K562 (cell line): ENCODE measurements around the gene MORC4. TPM values are rescaled to one million over a fixed set of nuclear protein-coding genes. Genes with fewer than 3 reads are reported as not detected.

Experiments used
- ATAC-seq: fragments of 200-7000 bp; cut with Tn5 transposase; 3 replicates; pipeline ENCODE4 v1.9.1; 2020; ENCODE audit warnings: moderate library complexity
- BruUV-seq: library from RNA; stranded (reverse); fragments of 400-500 nt; replicated peaks from 2 replicates; lab custom pipeline; 2021; lab: Mats Ljungman, UMichigan
- CTCF ChIA-PET: fragments of 300-600 bp; formaldehyde crosslinking; extraction: SDS; loops from one replicate; lab custom pipeline; 2021; ENCODE audit warnings: low intra/inter-chr PET ratio; lab: Yijun Ruan, JAX
- POLR2A ChIA-PET: fragments of 300-600, 350-650 bp; sonication (Branson Sonifier 250); formaldehyde crosslinking; extraction: SDS; loops from one replicate; lab custom pipeline; 2021; ENCODE audit warnings: antibody characterized with exemption, inconsistent platforms; lab: Yijun Ruan, JAX
- DNase-seq, 4 experiments: peaks; one replicate each; pipeline versions ENCODE4 v3.0.0 to v3.0.0-alpha.2; 2011 to 2018; ENCODE audit warnings: low spot score in 3 of 4, mixed read lengths in 3 of 4; ENCODE audit errors: extremely low read depth in 1 of 4
- FAIRE-seq: peaks from 2 replicates; lab custom pipeline; 2011; peaks lifted over from hg19 to GRCh38; lab: Jason Lieb, UNC
- H2AFZ ChIP-seq: 2 replicates; pipeline ENCODE4 v1.6.0; 2011; ENCODE audit warnings: low read depth, low read length, control low read depth, inconsistent platforms
- H3K27ac ChIP-seq: fragments of 200-600 bp; 3 replicates; pipeline ENCODE4 v1.8.0; 2011; ENCODE audit warnings: low read depth, mild to moderate bottlenecking, control low read depth, inconsistent platforms, low read length, moderate library complexity, mixed read lengths; ENCODE audit errors: extremely low read depth
- H3K27me3 ChIP-seq, 2 experiments: fragments of 300-600 bp in 1 of 2; 2 replicates in 1 of 2; 3 replicates in 1 of 2; pipeline versions ENCODE4 v1.6.0 to v1.8.0; 2011; ENCODE audit warnings: inconsistent platforms in 2 of 2, low read length in 2 of 2, mild to moderate bottlenecking in 1 of 2, mixed read lengths in 1 of 2, moderate library complexity in 1 of 2; ENCODE audit not compliant: control insufficient read depth in 2 of 2, insufficient read depth in 2 of 2
- H3K36me3 ChIP-seq: fragments of 300-600 bp; 3 replicates; pipeline ENCODE4 v1.8.0; 2011; ENCODE audit warnings: mild to moderate bottlenecking, low read length, inconsistent platforms; ENCODE audit not compliant: control insufficient read depth, insufficient read depth
- H3K4me1 ChIP-seq, 2 experiments: fragments of 200-600 bp in 1 of 2; replicated peaks in 1 of 2; 2 replicates in 1 of 2; 3 replicates in 1 of 2; pipeline versions ENCODE4 v1.5.1 to v1.8.0; 2011; ENCODE audit warnings: inconsistent platforms in 2 of 2, low read length in 2 of 2, mild to moderate bottlenecking in 1 of 2, mixed read lengths in 1 of 2, moderate library complexity in 1 of 2; ENCODE audit not compliant: control insufficient read depth in 2 of 2, insufficient read depth in 2 of 2
- H3K4me2 ChIP-seq: 2 replicates; pipeline ENCODE4 v1.6.1; 2011; ENCODE audit warnings: low read length, control low read depth, inconsistent platforms, mixed read lengths; ENCODE audit not compliant: insufficient read depth
- H3K4me3 ChIP-seq: fragments of 200-600 bp; sonication (generic), shearing (Covaris generic); 2 replicates; pipeline ENCODE4 v1.5.1; 2016; ENCODE audit warnings: control low read depth, inconsistent platforms
- H3K79me2 ChIP-seq: fragments of 200-600 bp; 3 replicates; pipeline ENCODE4 v1.8.0; 2011; ENCODE audit warnings: low read length, inconsistent platforms; ENCODE audit not compliant: control insufficient read depth, insufficient read depth
- H3K9ac ChIP-seq, 2 experiments: 2 replicates each; pipeline versions ENCODE4 v1.6.0 to v1.6.1; 2011; ENCODE audit warnings: low read depth in 2 of 2, low read length in 2 of 2, control low read depth in 1 of 2, inconsistent platforms in 1 of 2, mild to moderate bottlenecking in 1 of 2, mixed read lengths in 1 of 2; ENCODE audit not compliant: insufficient read depth in 1 of 2
- H3K9me1 ChIP-seq: one replicate; pipeline ENCODE4 v1.6.0; 2011; ENCODE audit warnings: inconsistent platforms, mild to moderate bottlenecking, low read length, moderate library complexity; ENCODE audit not compliant: control insufficient read depth, insufficient read depth
- H3K9me3 ChIP-seq: replicated peaks from 2 replicates; pipeline ENCODE4 v1.5.1; 2011; ENCODE audit warnings: low read depth, low read length, inconsistent platforms; ENCODE audit not compliant: control insufficient read depth, insufficient read depth
- H4K20me1 ChIP-seq: replicated peaks from 2 replicates; pipeline ENCODE4 v1.6.1; 2011; ENCODE audit warnings: low read length, inconsistent platforms, mixed read lengths; ENCODE audit not compliant: control insufficient read depth, insufficient read depth
- ATF7 ChIP-seq: fragments of 450-650 bp; IDR thresholded peaks from 2 replicates; pipeline ENCODE4 v1.7.1; 2014; ENCODE audit warnings: mild to moderate bottlenecking, moderate library complexity
- CBFA2T3 ChIP-seq: fragments of 450-650 bp; IDR thresholded peaks from 2 replicates; pipeline ENCODE4 v1.6.1; 2017
- CHD1 ChIP-seq: fragments of 200-600 bp; sonication (generic); IDR thresholded peaks from one replicate; pipeline ENCODE4 v1.6.1; 2012; ENCODE audit warnings: mild to moderate bottlenecking, moderate library complexity, low read length, inconsistent platforms
- EP400 ChIP-seq: fragments of 450-650 bp; IDR thresholded peaks from 2 replicates; pipeline ENCODE4 v1.6.1; 2017; ENCODE audit warnings: antibody characterized with exemption, mild to moderate bottlenecking, moderate library complexity
- MCM5 ChIP-seq: fragments of 450-650 bp; IDR thresholded peaks from 2 replicates; pipeline ENCODE4 v1.6.1; 2016; ENCODE audit warnings: low read depth
- MYBL2 ChIP-seq, 2 experiments: fragments of 450-650 bp in 1 of 2; sonication (generic) in 1 of 2; formaldehyde crosslinking in 1 of 2; IDR thresholded peaks; 2 replicates each; pipeline versions ENCODE4 v1.6.1 to v1.8.1; 2017 to 2022; ENCODE audit warnings: borderline replicate concordance in 1 of 2, inconsistent platforms in 1 of 2, low read depth in 1 of 2, mild to moderate bottlenecking in 1 of 2, missing genetic modification reagents in 1 of 2, moderate library complexity in 1 of 2
- PYGO2 ChIP-seq: fragments of 450-650 bp; IDR thresholded peaks from 2 replicates; pipeline ENCODE4 v1.6.1; 2016; ENCODE audit warnings: mild to moderate bottlenecking, missing genetic modification characterization, moderate library complexity, missing compliant biosample characterization
- SP2 ChIP-seq: IDR thresholded peaks from 2 replicates; pipeline ENCODE4 v1.6.1; 2011; ENCODE audit warnings: mild to moderate bottlenecking, low read depth, low read length, moderate library complexity; ENCODE audit not compliant: poor library complexity, severe bottlenecking; ENCODE audit errors: extremely low read depth
- ZC3H8 ChIP-seq: fragments of 450-650 bp; IDR thresholded peaks from 2 replicates; pipeline ENCODE4 v1.6.1; 2017
- ZNF146 ChIP-seq: IDR thresholded peaks from one replicate; pipeline ENCODE4 v1.6.1; 2018; ENCODE audit warnings: missing compliant biosample characterization; ENCODE audit not compliant: unreplicated experiment
- ZNF263 ChIP-seq: sonication (generic); formaldehyde crosslinking; IDR thresholded peaks from 2 replicates; pipeline ENCODE4 v1.8.0; 2022; ENCODE audit warnings: mild to moderate bottlenecking, missing genetic modification reagents, borderline replicate concordance
- ZNF586 ChIP-seq: fragments of 450-650 bp; formaldehyde crosslinking; conservative IDR thresholded peaks from 2 replicates; pipeline ENCODE4 v1.4.0; 2020; ENCODE audit warnings: mild to moderate bottlenecking, moderate library complexity
- ZNF778 ChIP-seq: fragments of 450-650 bp; formaldehyde crosslinking; IDR thresholded peaks from 2 replicates; pipeline ENCODE4 v1.4.0; 2020; ENCODE audit warnings: mild to moderate bottlenecking, moderate library complexity
- WGBS: fragments of 100-300 bp; shearing (Covaris generic); methylation state at CpG from one replicate; pipeline ENCODE4 v1.1.6; 2016; ENCODE audit warnings: low coverage, mixed read lengths; ENCODE audit not compliant: insufficient coverage; ENCODE audit errors: missing lambda C conversion rate; 5-methylcytosine and 5-hydroxymethylcytosine counted together
- in situ Hi-C: fragments of 300-500 bp; cut with MboI; formaldehyde crosslinking; loops from 4 replicates; pipeline ENCODE4 v1.15.0; 2018; ENCODE audit warnings: inconsistent platforms, mixed read lengths
- intact Hi-C: fragments of 100-400 bp; cut with micrococcal nuclease; formaldehyde crosslinking; loops from 2 replicates; pipeline ENCODE4 v1.14.2; 2022
- polyA plus RNA-seq, 8 experiments: library from polyadenylated mRNA; depleted of rRNA in 4 of 8; stranded (reverse) in 5 of 8; unstranded in 3 of 8; fragments of >200 nt; fragmentation: Nextera tagmentation in 2 of 8; fragmentation: Illumina TruSeq in 1 of 8; extraction: Ambion mirVana in 2 of 8; extraction: Trizol in 1 of 8; gene quantifications; 2 replicates each; pipeline versions ENCODE4 v1.2.1 to v1.2.3, GENCODE V29; 2011 to 2014; ENCODE audit warnings: inconsistent platforms in 1 of 8, missing spikeins in 1 of 8
- total RNA-seq, 7 experiments: library from RNA; depleted of rRNA in 6 of 7; stranded (reverse); fragments of >200 nt in 6 of 7; fragmentation: Illumina TruSeq in 2 of 7; extraction: Trizol in 2 of 7; gene quantifications; 2 replicates each; pipeline versions ENCODE4 v1.2.1 to v1.2.3, GENCODE V29; 2011 to 2021; ENCODE audit warnings: low replicate concordance in 1 of 7
- TF ChIP-seq, protein P1 (sequence below): fragments of 450-650 bp; IDR thresholded peaks from 2 replicates; pipeline ENCODE4 v1.6.1; 2016; ENCODE audit warnings: mild to moderate bottlenecking
- TF ChIP-seq, protein P2 (sequence below): fragments of 250-450 bp; sonication (Bioruptor Pico); IDR thresholded peaks from 2 replicates; pipeline ENCODE4 v1.5.0; 2021
- TF ChIP-seq, protein P3 (sequence below): fragments of 450-650 bp; formaldehyde crosslinking; IDR thresholded peaks from 2 replicates; pipeline ENCODE4 v1.4.0; 2020; ENCODE audit warnings: mild to moderate bottlenecking
- TF ChIP-seq, protein P4 (sequence below): sonication (generic); formaldehyde crosslinking; IDR thresholded peaks from 2 replicates; pipeline ENCODE4 v1.8.0; 2023; ENCODE audit warnings: mild to moderate bottlenecking, missing genetic modification reagents

The MORC4 gene
- total and polyA plus RNA-seq, 9 of the 15 experiments (the other 6 are each of a cell fraction or from before 2014, with no cell fraction given) = 0.04 to 0.53 (median 0.18) TPM

DNA sequence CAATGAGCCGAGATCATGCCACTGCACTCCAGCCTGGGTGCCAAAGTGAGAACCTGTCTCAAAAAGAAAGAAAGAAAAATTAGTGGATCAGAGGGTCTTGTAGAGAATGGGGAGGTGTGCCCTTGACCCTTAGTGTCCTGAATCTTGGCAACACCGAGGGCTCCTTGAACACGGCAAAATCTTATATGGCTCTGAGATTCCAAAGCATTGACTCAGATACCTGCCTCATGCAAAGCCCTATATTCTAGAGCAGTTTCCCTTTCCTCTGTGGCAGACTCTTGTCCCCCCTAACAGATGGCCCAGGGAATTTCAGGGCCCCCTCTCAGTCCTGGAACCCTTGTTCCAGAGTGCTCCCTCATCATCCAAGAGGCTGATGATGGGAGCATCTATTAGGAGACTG is 73.0 kb downstream of the MORC4 start:
- FAIRE-seq (no peak), ATAC-seq (no peak), DNase-seq (no peak)
- Histone ChIP-seq H3K27ac (no peak overlapping the region), H2AFZ (no peak overlapping the region), H3K4me1 (no peaks in the 10 kb centered on the region), H3K4me2 (no peak overlapping the region), H3K9ac (no peak overlapping the region), H4K20me1 (no peaks in the 10 kb centered on the region), H3K9me1 (no peaks in the 10 kb centered on the region), H3K36me3 (no peaks in the 10 kb centered on the region), H3K27me3 (no peaks in the 10 kb centered on the region; a peak in 1 of 5 replicates), H3K79me2 (no peaks in the 10 kb centered on the region), H3K4me3 (no peak overlapping the region), H3K9me3 (no peaks in the 10 kb centered on the region)
- 0% methylated on average over 2 of the region's 3 CpGs for WGBS
- BruUV-seq = no TSS peak
- in situ Hi-C loops = no loop called here
- POLR2A ChIA-PET = no interaction called here
- intact Hi-C loops = no loop called here
- CTCF ChIA-PET = no interaction called here
- TF ChIP-seq SP2 (no peak), EP400 (no peak), ATF7 (no peak), ZNF263 (CRISPR knock-in tag) (no peak), MCM5 (no peak), ZC3H8 (no peak), MYBL2 (IDR thresholded peaks at IDR 0.05; ENCODE audit: low read depth) (no peak), MYBL2 (CRISPR knock-in tag; IDR thresholded peaks at IDR 0.05; ENCODE audit: borderline replicate concordance) (no peak), CHD1 (no peak), ZNF146 (CRISPR knock-in tag) (no peak), PYGO2 (tag) (no peak), ZNF778 (CRISPR knock-in tag) (no peak), ZNF586 (CRISPR knock-in tag) (no peak), CBFA2T3 (no peak)
- TF ChIP-seq, protein P1, sequence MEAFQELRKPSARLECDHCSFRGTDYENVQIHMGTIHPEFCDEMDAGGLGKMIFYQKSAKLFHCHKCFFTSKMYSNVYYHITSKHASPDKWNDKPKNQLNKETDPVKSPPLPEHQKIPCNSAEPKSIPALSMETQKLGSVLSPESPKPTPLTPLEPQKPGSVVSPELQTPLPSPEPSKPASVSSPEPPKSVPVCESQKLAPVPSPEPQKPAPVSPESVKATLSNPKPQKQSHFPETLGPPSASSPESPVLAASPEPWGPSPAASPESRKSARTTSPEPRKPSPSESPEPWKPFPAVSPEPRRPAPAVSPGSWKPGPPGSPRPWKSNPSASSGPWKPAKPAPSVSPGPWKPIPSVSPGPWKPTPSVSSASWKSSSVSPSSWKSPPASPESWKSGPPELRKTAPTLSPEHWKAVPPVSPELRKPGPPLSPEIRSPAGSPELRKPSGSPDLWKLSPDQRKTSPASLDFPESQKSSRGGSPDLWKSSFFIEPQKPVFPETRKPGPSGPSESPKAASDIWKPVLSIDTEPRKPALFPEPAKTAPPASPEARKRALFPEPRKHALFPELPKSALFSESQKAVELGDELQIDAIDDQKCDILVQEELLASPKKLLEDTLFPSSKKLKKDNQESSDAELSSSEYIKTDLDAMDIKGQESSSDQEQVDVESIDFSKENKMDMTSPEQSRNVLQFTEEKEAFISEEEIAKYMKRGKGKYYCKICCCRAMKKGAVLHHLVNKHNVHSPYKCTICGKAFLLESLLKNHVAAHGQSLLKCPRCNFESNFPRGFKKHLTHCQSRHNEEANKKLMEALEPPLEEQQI = no peak
- TF ChIP-seq, protein P2, sequence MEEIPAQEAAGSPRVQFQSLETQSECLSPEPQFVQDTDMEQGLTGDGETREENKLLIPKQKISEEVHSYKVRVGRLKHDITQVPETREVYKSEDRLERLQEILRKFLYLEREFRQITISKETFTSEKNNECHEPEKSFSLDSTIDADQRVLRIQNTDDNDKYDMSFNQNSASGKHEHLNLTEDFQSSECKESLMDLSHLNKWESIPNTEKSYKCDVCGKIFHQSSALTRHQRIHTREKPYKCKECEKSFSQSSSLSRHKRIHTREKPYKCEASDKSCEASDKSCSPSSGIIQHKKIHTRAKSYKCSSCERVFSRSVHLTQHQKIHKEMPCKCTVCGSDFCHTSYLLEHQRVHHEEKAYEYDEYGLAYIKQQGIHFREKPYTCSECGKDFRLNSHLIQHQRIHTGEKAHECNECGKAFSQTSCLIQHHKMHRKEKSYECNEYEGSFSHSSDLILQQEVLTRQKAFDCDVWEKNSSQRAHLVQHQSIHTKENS (CRISPR knock-in tag) = no peak
- TF ChIP-seq, protein P3, sequence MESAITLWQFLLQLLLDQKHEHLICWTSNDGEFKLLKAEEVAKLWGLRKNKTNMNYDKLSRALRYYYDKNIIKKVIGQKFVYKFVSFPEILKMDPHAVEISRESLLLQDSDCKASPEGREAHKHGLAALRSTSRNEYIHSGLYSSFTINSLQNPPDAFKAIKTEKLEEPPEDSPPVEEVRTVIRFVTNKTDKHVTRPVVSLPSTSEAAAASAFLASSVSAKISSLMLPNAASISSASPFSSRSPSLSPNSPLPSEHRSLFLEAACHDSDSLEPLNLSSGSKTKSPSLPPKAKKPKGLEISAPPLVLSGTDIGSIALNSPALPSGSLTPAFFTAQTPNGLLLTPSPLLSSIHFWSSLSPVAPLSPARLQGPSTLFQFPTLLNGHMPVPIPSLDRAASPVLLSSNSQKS = no peak
- TF ChIP-seq, protein P4, sequence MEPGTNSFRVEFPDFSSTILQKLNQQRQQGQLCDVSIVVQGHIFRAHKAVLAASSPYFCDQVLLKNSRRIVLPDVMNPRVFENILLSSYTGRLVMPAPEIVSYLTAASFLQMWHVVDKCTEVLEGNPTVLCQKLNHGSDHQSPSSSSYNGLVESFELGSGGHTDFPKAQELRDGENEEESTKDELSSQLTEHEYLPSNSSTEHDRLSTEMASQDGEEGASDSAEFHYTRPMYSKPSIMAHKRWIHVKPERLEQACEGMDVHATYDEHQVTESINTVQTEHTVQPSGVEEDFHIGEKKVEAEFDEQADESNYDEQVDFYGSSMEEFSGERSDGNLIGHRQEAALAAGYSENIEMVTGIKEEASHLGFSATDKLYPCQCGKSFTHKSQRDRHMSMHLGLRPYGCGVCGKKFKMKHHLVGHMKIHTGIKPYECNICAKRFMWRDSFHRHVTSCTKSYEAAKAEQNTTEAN (CRISPR knock-in tag) = no peak
